ENCODE measurements around the gene KLC4. TPM values are rescaled to one million over a fixed set of nuclear protein-coding genes. Genes with fewer than 3 reads are reported as not detected.

The KLC4 gene
- total RNA-seq, 4 donors from 2014 or later: 23.4 to 41.0 (median 30.4) TPM

DNA sequence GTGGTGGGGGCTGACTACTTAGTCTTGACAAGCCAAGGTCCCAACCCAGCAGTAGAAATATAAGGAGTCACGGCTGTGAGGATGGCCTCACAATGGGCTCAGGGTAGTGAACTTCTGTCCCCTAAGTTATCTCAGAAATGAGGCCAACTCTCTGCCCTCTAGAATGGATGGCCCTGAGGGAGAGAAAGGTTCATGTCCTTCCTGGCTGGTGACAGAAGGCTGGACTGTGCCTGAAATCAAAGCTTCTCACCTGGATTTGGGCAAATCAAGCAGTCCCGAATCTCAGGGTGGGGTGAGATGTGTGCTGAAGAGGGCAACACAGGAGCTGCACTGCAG lies 25.3 kb upstream of the KLC4 start:
- 84 to 86% methylated on average over 2 of the region's 2 CpGs for WGBS, 2 donors

DNA sequence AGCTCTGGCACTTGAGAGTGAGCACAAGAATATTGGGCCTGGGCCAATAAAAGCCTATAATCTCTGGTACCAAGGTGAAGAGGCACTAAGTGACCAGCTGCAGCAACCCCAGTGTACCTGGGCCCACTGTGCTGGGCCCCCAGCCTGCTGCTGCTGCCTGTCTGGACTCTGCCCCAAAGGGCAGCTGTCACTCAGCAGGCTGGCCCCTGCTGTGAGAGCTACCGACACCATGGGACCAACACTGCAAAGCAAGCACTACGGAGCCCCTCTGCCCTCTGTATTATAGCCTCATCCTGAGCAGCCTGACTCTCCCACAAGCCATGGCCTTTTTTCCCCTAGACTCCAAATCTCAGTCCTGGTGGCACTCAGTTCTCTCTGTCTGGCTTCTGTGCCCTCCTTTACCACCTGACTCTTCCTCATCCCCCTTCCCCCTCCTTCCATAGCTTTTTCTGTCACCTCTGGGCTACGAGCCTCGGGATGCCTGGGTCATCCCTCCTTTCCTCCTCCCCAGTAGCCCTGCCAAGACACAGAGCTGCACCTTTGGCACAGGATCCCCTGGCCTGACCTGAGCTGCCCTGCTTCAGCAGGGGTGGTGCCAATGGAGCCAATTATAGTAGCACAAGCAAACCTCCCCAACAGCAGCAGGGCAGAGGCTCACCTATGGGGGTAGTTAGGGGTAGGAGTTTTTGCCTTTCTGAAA lies 23.8 kb upstream of the KLC4 start:
- DNase-seq: no peak
- no peaks in the 10 kb centered on the region for H3K27me3 ChIP-seq
- H3K9me3 ChIP-seq: no peaks in the 10 kb centered on the region
- H3K4me1 ChIP-seq: no peaks in the 10 kb centered on the region
- 71 to 85% methylated on average over 4 of the region's 4 CpGs for WGBS, 2 donors
- no peak overlapping the region for H3K4me3 ChIP-seq (replicated peaks in 1 of 3)
- no peak overlapping the region for H3K27ac ChIP-seq
- H3K36me3 ChIP-seq: peaks cover 34 to 49% of the 10 kb centered on the region in 2 donors
- no peak for TF ChIP-seq POLR2A (IDR thresholded peaks at IDR 0.05)
- TF ChIP-seq, protein P1, sequence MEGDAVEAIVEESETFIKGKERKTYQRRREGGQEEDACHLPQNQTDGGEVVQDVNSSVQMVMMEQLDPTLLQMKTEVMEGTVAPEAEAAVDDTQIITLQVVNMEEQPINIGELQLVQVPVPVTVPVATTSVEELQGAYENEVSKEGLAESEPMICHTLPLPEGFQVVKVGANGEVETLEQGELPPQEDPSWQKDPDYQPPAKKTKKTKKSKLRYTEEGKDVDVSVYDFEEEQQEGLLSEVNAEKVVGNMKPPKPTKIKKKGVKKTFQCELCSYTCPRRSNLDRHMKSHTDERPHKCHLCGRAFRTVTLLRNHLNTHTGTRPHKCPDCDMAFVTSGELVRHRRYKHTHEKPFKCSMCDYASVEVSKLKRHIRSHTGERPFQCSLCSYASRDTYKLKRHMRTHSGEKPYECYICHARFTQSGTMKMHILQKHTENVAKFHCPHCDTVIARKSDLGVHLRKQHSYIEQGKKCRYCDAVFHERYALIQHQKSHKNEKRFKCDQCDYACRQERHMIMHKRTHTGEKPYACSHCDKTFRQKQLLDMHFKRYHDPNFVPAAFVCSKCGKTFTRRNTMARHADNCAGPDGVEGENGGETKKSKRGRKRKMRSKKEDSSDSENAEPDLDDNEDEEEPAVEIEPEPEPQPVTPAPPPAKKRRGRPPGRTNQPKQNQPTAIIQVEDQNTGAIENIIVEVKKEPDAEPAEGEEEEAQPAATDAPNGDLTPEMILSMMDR (IDR thresholded peaks at IDR 0.05): no peak
- intact Hi-C loops (cut with DNase I): no loop called here

More for the DNA sequence above, 25.3 kb upstream of the KLC4 start:
- Histone ChIP-seq H3K9me3 (no peaks in the 10 kb centered on the region), H3K4me3 (replicated peaks in 1 of 3) (no peak overlapping the region), H3K36me3 (peaks cover 45 to 52% of the 10 kb centered on the region in 2 donors), H3K27me3 (no peaks in the 10 kb centered on the region), H3K4me1 (no peaks in the 10 kb centered on the region), H3K27ac (no peak overlapping the region)
- intact Hi-C loops (cut with DNase I): no loop called here
- TF ChIP-seq, protein P1 (IDR thresholded peaks at IDR 0.05): no peak
- TF ChIP-seq POLR2A (IDR thresholded peaks at IDR 0.05): no peak
- DNase-seq: no peak

DNA sequence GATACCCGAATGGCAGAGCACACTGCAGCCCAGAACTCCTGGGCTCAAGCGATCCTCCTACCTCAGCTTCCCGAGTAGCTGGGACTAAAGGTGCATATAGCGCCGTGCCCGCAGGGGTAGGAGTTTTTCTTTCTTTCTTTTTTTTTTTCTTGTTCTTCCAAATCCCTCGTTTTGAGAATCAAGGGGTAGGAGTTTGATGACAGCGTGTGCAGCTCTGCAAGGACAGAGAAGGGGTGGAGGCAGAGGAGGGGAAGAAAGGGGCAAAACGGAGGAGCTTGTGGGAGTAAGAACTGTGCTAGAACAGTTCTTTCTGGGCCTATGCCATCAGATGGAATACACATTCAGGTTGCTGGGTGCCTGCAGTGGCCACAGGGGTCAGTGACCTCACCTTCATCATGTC lies 22.7 kb upstream of the KLC4 start:
- 93 to 95% methylated on average over 9 of the region's 9 CpGs for WGBS, 2 donors
- H3K27ac ChIP-seq: no peak overlapping the region
- no peak for TF ChIP-seq POLR2A (IDR thresholded peaks at IDR 0.05)
- TF ChIP-seq, protein P1 (IDR thresholded peaks at IDR 0.05): no peak
- intact Hi-C loops (cut with DNase I): no loop called here
- no peak for DNase-seq
- H3K27me3 ChIP-seq: no peaks in the 10 kb centered on the region
- no peaks in the 10 kb centered on the region for H3K9me3 ChIP-seq
- no peaks in the 10 kb centered on the region for H3K4me1 ChIP-seq
- H3K36me3 ChIP-seq: peaks cover 28 to 50% of the 10 kb centered on the region in 2 donors
- H3K4me3 ChIP-seq (replicated peaks in 1 of 3): no peak overlapping the region

DNA sequence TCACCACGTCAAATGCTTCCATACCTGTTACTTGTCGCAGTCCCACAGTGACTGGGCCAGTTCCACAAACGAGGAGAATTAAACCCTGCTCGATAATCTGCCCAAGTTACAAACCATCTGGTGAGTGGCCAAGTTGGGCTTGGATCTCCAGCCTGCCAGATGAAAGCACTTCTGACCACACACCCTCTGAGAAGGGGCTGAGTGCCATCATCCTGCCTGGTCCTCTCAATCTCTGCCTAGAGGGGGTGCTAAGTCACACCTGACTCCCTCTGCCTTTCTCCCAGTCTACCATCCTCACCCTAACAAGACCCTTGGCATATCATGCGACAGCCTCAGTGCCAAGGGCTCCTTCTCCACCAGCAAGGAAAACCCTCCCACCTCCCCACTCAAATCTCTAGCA lies 22.2 kb upstream of the KLC4 start:
- TF ChIP-seq, protein P1 (IDR thresholded peaks at IDR 0.05): no peak
- Histone ChIP-seq H3K36me3 (peaks cover 28 to 50% of the 10 kb centered on the region in 2 donors), H3K9me3 (no peaks in the 10 kb centered on the region), H3K27me3 (no peaks in the 10 kb centered on the region), H3K27ac (no peak overlapping the region), H3K4me1 (no peaks in the 10 kb centered on the region), H3K4me3 (replicated peaks in 1 of 3) (no peak overlapping the region)
- WGBS, 2 donors: 88 to 100% methylated on average over 5 of the region's 5 CpGs
- no peak for DNase-seq
- intact Hi-C loops (cut with DNase I): no loop called here

DNA sequence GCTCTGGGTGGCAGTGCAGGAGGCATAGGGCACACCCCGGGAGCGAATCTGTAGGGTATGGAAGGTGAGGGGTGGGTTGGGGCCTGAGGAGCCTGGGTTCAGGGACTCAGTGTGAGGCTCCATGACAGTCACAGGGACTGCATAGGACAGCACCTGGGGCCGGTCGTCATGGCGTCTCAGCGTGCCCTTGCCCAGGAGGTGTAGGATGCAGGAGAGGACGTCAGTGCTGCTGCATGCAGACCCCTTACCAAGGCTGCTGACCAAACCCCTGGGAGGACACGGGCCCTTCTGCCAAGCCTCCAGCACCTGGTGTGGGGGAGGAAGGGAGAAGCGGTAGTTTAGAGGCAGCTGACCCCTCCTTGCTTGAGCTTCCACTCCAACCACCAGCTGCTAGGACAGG lies 21.7 kb upstream of the KLC4 start:
- no peaks in the 10 kb centered on the region for H3K27me3 ChIP-seq
- H3K36me3 ChIP-seq: peaks cover 30 to 52% of the 10 kb centered on the region in 2 donors
- no peaks in the 10 kb centered on the region for H3K4me1 ChIP-seq
- H3K27ac ChIP-seq: no peak overlapping the region
- no peaks in the 10 kb centered on the region for H3K9me3 ChIP-seq
- 93 to 100% methylated on average over 2 to 9 of the region's 9 CpGs for WGBS, 2 donors
- intact Hi-C loops (cut with DNase I): no loop called here
- no peak for DNase-seq
- H3K4me3 ChIP-seq (replicated peaks in 1 of 3): no peak overlapping the region
- TF ChIP-seq, protein P1 (IDR thresholded peaks at IDR 0.05): no peak
- no peak for TF ChIP-seq POLR2A (IDR thresholded peaks at IDR 0.05)
